CD4-positive, alpha-beta T cell (primary cell): ENCODE results near the gene BCL2L2. TPM values are rescaled to one million over a fixed set of nuclear protein-coding genes. Genes with fewer than 3 reads are reported as not detected.

Experiments
- ATAC-seq: fragments of 200-7000 bp; cut with Tn5 transposase; one replicate; pipeline ENCODE4 v1.10.0; 2022; ENCODE audit warnings: mild to moderate bottlenecking; ENCODE audit not compliant: poor library complexity
- CTCF ChIA-PET: fragments of 350-600 bp; sonication (Branson Sonifier 250); formaldehyde crosslinking; loops from one replicate; lab custom pipeline; 2021; ENCODE audit warnings: antibody characterized with exemption, inconsistent platforms; lab: Charles Lee
- POLR2A ChIA-PET: fragments of 350-600 bp; sonication (Branson Sonifier 250); formaldehyde crosslinking; loops from one replicate; lab custom pipeline; 2021; ENCODE audit warnings: antibody characterized with exemption, inconsistent platforms; lab: Charles Lee
- DNase-seq, 14 experiments: peaks; one replicate each; pipeline ENCODE4 v3.0.0-alpha.2; 2013 to 2020; ENCODE audit warnings: mixed read lengths in 2 of 14
- H3K27ac ChIP-seq, 2 donors: one replicate each; pipeline versions ENCODE4 v1.5.1 to v1.7.0; 2013; ENCODE audit warnings: low read length in 2 of 2, low read depth in 1 of 2, mild to moderate bottlenecking in 1 of 2
- H3K27me3 ChIP-seq, 2 experiments: 1 replicate in 1 of 2; 2 replicates in 1 of 2; pipeline versions ENCODE4 v1.6.1 to v1.7.0; 2013; ENCODE audit warnings: low read length in 2 of 2, control low read depth in 1 of 2, mild to moderate bottlenecking in 1 of 2, moderate library complexity in 1 of 2; ENCODE audit not compliant: insufficient read depth in 2 of 2, control insufficient read depth in 1 of 2
- H3K36me3 ChIP-seq: one replicate; pipeline ENCODE4 v1.6.1; 2013; ENCODE audit warnings: low read length, control low read depth; ENCODE audit not compliant: insufficient read depth
- H3K4me1 ChIP-seq: one replicate; pipeline ENCODE4 v1.6.1; 2013; ENCODE audit warnings: low read length, control low read depth; ENCODE audit not compliant: insufficient read depth
- H3K4me3 ChIP-seq: one replicate; pipeline ENCODE4 v1.5.1; 2013; ENCODE audit warnings: mild to moderate bottlenecking, low read length, moderate library complexity
- H3K9me3 ChIP-seq, 2 experiments: 1 replicate in 1 of 2; 2 replicates in 1 of 2; pipeline versions ENCODE4 v1.6.1 to v1.7.0; 2013; ENCODE audit warnings: low read length in 2 of 2, mild to moderate bottlenecking in 2 of 2, control low read depth in 1 of 2, moderate library complexity in 1 of 2; ENCODE audit not compliant: control insufficient read depth in 1 of 2, insufficient read depth in 1 of 2
- H3K27ac Mint-ChIP-seq: one replicate; pipeline ENCODE4 v1.8.0; 2020; ENCODE audit warnings: mixed read lengths
- H3K27me3 Mint-ChIP-seq: one replicate; pipeline ENCODE4 v1.8.0; 2021; ENCODE audit warnings: mixed read lengths
- H3K36me3 Mint-ChIP-seq: one replicate; pipeline ENCODE4 v1.8.0; 2021; ENCODE audit warnings: low read depth, mixed read lengths
- H3K4me1 Mint-ChIP-seq: one replicate; pipeline ENCODE4 v1.8.0; 2021; ENCODE audit warnings: low read depth, mixed read lengths
- H3K4me3 Mint-ChIP-seq: one replicate; pipeline ENCODE4 v1.8.0; 2020; ENCODE audit warnings: mild to moderate bottlenecking, mixed read lengths
- H3K9me3 Mint-ChIP-seq: one replicate; pipeline ENCODE4 v1.8.0; 2020; ENCODE audit warnings: mixed read lengths
- CTCF ChIP-seq: fragments of 200-600 bp; IDR thresholded peaks from one replicate; pipeline ENCODE4 v1.8.0; 2022; ENCODE audit warnings: antibody characterized with exemption, mild to moderate bottlenecking
- intact Hi-C, 2 experiments: fragments of 100-400 bp; cut with DNase I in 1 of 2; cut with micrococcal nuclease in 1 of 2; formaldehyde crosslinking; loops; one replicate each; pipeline versions ENCODE4 v1.15.1 to v1.9.0; 2023 to 2025; cut with DNase I, micrococcal nuclease
- total RNA-seq, 174 experiments: library from RNA in 2 of 174; stranded (reverse) in 2 of 174; gene quantifications; one replicate each; pipeline ENCODE4 v1.2.3 and lab custom pipeline; 2021 to 2026

The BCL2L2 gene
- total RNA-seq, 2 experiments from 2014 or later, result 2.3 to 3.7 TPM

DNA sequence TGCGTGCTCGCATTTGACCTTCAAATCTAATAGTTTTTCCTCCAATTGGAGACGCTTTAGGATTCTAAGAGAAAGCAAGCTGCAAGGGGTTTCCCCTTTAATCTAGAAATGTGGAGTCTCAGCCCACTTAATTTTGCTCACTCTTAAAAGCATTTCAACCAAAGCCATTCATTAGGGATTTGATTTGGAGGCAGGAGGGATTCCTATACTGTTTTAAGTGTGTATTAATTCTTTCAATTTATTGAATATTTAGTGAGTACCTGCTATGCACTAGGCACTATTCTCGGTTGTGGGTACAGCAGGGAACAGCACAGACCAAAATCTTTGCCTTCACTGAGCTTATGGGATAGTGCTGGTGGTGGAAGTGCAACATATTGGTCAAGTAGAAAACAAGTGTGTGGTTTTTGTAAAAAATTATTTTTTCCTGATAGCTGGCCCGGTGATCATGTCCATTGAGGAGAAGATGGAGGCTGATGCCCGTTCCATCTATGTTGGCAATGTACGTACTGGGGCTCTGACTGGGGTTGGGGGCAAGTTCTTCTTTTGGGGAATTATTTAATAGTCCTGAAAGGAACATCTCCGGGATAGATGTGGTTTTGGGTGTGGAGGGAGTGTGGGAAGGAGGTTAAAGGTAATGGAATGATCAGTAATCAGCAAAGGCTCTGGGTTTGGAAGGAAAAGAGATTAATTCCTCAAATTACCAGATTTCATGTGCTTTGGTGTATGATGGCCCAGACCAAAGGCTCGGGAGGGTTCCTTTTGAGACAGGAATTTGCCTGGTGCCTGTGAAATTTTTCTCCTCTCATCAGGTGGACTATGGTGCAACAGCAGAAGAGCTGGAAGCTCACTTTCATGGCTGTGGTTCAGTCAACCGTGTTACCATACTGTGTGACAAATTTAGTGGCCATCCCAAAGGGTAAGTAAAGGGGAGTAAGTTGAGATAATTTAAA is 16.2 kb downstream of the BCL2L2 start:
- Histone ChIP-seq H3K27me3 (no peaks in the 10 kb centered on the region), H3K4me1 (peaks cover 32% of the 10 kb centered on the region), H3K4me3 (peak overlapping the region; percentile 87), H3K27ac (peak overlapping the region in 1 of 2 donors; percentile 70), H3K9me3 (no peaks in the 10 kb centered on the region), H3K36me3 (peaks cover 32% of the 10 kb centered on the region)
- peaks cover 36% of the 10 kb centered on the region for H3K4me1 Mint-ChIP-seq
- H3K9me3 Mint-ChIP-seq, result no peaks in the 10 kb centered on the region
- ChIA-PET CTCF (interaction anchor here (1.1 to 4.1 kb wide), 3 partner anchors 21 to 57 kb away, joined by 4 to 66 read pairs (median 5); partner anchors contain the start of gene PPP1R3E), POLR2A (interaction anchor here (1.0 to 7.0 kb wide), 10 partner anchors 13 to 838 kb away, joined by 3 to 455 read pairs (median 17); partner anchors contain the start of genes ACIN1, BCL2L2, C14orf119 and CEBPE)
- H3K4me3 Mint-ChIP-seq, result peak overlapping the region; percentile 92
- intact Hi-C loops, result loop anchor here (5.0 to 10.0 kb wide), 6 partner anchors 36 to 398 kb away; partner anchors contain the start of genes HOMEZ (in 2 of the 2), ACIN1 (in 1 of the 2), C14orf119 (in 1 of the 2) and PRMT5 (in 1 of the 2)
- no peak for TF ChIP-seq CTCF
- ATAC-seq, result no peak
- DNase-seq, result no peak
- peak overlapping the region; percentile 92 for H3K27ac Mint-ChIP-seq
- peaks cover 50% of the 10 kb centered on the region for H3K36me3 Mint-ChIP-seq
- H3K27me3 Mint-ChIP-seq, result no peaks in the 10 kb centered on the region

- intact Hi-C loops, result loop anchor here (5.0 to 10.0 kb wide), 6 partner anchors 37 to 399 kb away; partner anchors contain the start of genes HOMEZ (in 2 of the 2), ACIN1 (in 1 of the 2), C14orf119 (in 1 of the 2) and PRMT5 (in 1 of the 2)
- peaks cover 32% of the 10 kb centered on the region for H3K36me3 ChIP-seq
- CTCF ChIA-PET, result interaction anchor here (4.1 kb wide), 1 partner anchor 23 kb away, joined by 66 read pairs; the partner anchor contains the start of gene PPP1R3E
- no peaks in the 10 kb centered on the region for H3K27me3 ChIP-seq
- DNase-seq (no peak), ATAC-seq (no peak)
- H3K4me1 ChIP-seq, result peaks cover 33% of the 10 kb centered on the region
- H3K4me1 Mint-ChIP-seq, result peaks cover 39% of the 10 kb centered on the region
- no peak for TF ChIP-seq CTCF
- no peaks in the 10 kb centered on the region for H3K27me3 Mint-ChIP-seq
- H3K4me3 ChIP-seq, result no peak overlapping the region
- H3K9me3 Mint-ChIP-seq, result no peaks in the 10 kb centered on the region
- POLR2A ChIA-PET, result interaction anchor here (7.0 kb wide), 1 partner anchor 20 kb away, joined by 455 read pairs; the partner anchor contains the start of genes BCL2L2 and PPP1R3E
- no peaks in the 10 kb centered on the region for H3K9me3 ChIP-seq
- peak overlapping the region; percentile 92 for H3K27ac Mint-ChIP-seq
- no peak overlapping the region for H3K27ac ChIP-seq
- H3K36me3 Mint-ChIP-seq, result peaks cover 50% of the 10 kb centered on the region
- H3K4me3 Mint-ChIP-seq, result no peak overlapping the region
These were observed 17.3 kb downstream of the BCL2L2 start for GRCh38 chr14:23323838-23324454.

GRCh38 chr14:23324455-23324846 is 17.8 kb downstream of the BCL2L2 start:
- Histone ChIP-seq H3K4me3 (no peak overlapping the region), H3K9me3 (no peaks in the 10 kb centered on the region), H3K27me3 (no peaks in the 10 kb centered on the region), H3K36me3 (peaks cover 32% of the 10 kb centered on the region), H3K4me1 (peaks cover 33% of the 10 kb centered on the region), H3K27ac (no peak overlapping the region)
- ChIA-PET POLR2A (interaction anchor here (0.7 kb wide), 1 partner anchor 225 kb away, joined by 3 read pairs; no protein-coding TSS in a partner anchor), CTCF (no interaction called here)
- TF ChIP-seq CTCF, result no peak
- no peak for DNase-seq
- intact Hi-C loops, result loop anchor here (5.0 to 10.0 kb wide), 6 partner anchors 37 to 400 kb away; partner anchors contain the start of genes HOMEZ (in 2 of the 2), ACIN1 (in 1 of the 2), C14orf119 (in 1 of the 2) and PRMT5 (in 1 of the 2)
- Mint-ChIP-seq H3K27ac (no peak overlapping the region), H3K36me3 (peaks cover 50% of the 10 kb centered on the region), H3K27me3 (no peaks in the 10 kb centered on the region), H3K4me1 (peaks cover 39% of the 10 kb centered on the region), H3K9me3 (no peaks in the 10 kb centered on the region), H3K4me3 (no peak overlapping the region)
- ATAC-seq, result no peak
